Spleen (tissue), 7 donors: Measurements from ENCODE around the gene FREM2.

Source experiments
- CTCF ChIP-seq, 11 experiments: fragments of 200-600 bp in 7 of 11; fragments of 450-650 bp in 4 of 11; sonication (generic) in 4 of 11; IDR thresholded peaks in 8 of 11; conservative IDR thresholded peaks in 3 of 11; 1 replicate in 7 of 11; 2 replicates in 4 of 11; pipeline versions ENCODE4 v1.4.0 to v1.8.0; 2016 to 2021; ENCODE audit warnings: antibody characterized with exemption in 11 of 11, inconsistent platforms in 4 of 11, mild to moderate bottlenecking in 1 of 11
- POLR2A ChIP-seq, 3 donors: fragments of 450-650 bp; IDR thresholded peaks; one replicate each; pipeline ENCODE4 v1.5.1; 2017; ENCODE audit warnings: antibody characterized with exemption in 3 of 3, mild to moderate bottlenecking in 1 of 3
- POLR2AphosphoS5 ChIP-seq, 3 donors: sonication (generic); formaldehyde crosslinking; IDR thresholded peaks; one replicate each; pipeline ENCODE4 v1.5.1; 2017; ENCODE audit warnings: antibody characterized with exemption in 3 of 3
- donor health status: DM: no; HTN: no; CAD: no; lungs with moderate emphysema.
- donor health status: DM: no; HTN: no; CAD: no.
- donor health status: DM: no; HTN: no; CAD: no.

DNA sequence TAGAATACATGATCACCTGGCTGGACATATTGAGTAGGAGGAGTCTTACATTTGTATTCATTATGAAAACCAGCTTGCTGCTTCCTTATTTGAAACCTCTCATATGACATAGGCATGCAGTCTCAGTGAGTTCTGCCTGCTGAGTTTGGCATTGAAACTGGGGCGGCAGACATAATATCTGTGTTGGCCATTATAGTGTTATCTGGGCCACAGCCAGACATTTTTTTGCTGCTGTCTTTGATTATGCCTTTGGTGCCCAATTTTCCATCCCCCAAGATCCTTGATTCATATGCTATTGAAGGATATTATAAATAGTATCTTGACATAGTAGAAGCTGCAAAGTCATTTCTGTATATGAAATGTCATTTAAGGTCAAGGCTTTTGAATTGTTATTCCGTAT is 15.8 kb downstream of the FREM2 start:
- TF ChIP-seq POLR2A (IDR thresholded peaks at IDR 0.05) (no peak), CTCF (IDR thresholded peaks at IDR 0.05 in 8 of 11, conservative IDR thresholded peaks at IDR 0.05 in 3 of 11) (no peak), POLR2AphosphoS5 (IDR thresholded peaks at IDR 0.05) (no peak)
